Measurements from ENCODE around the gene PAH.

PAH gene

DNA sequence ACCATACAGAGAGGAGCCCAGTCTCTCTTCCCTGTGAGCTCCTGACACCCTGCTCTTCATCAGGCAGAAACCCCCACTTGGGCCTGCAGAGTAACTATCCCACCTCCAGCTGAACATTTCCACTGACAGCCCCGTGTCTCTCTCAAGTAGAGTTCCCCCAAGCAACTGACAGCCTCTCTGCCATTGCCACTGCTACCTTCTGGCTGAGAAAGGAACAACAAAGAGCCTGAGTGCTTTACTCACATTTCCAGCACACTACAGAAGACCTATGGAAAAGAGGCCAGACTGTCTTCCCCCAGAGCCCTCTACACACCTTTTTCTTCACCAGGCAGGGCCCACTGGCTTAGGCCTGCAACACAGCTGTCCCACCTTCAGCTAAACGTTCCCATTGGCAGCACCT lies 22.0 kb upstream of the PAH start:
- in situ Hi-C loops (cut with MboI; ENCODE audit: low pct_unique_long_range_greater_than_20kb, low sequenced_read_pairs, unreplicated experiment), result no loop called here
- TF ChIP-seq, protein P1, sequence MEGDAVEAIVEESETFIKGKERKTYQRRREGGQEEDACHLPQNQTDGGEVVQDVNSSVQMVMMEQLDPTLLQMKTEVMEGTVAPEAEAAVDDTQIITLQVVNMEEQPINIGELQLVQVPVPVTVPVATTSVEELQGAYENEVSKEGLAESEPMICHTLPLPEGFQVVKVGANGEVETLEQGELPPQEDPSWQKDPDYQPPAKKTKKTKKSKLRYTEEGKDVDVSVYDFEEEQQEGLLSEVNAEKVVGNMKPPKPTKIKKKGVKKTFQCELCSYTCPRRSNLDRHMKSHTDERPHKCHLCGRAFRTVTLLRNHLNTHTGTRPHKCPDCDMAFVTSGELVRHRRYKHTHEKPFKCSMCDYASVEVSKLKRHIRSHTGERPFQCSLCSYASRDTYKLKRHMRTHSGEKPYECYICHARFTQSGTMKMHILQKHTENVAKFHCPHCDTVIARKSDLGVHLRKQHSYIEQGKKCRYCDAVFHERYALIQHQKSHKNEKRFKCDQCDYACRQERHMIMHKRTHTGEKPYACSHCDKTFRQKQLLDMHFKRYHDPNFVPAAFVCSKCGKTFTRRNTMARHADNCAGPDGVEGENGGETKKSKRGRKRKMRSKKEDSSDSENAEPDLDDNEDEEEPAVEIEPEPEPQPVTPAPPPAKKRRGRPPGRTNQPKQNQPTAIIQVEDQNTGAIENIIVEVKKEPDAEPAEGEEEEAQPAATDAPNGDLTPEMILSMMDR (IDR thresholded peaks at IDR 0.05; ENCODE audit: extremely low read depth, insufficient read depth, missing control alignments), result no peak
- no peak for DNase-seq (ENCODE audit: low spot score)

- TF ChIP-seq, protein P1 (IDR thresholded peaks at IDR 0.05; ENCODE audit: extremely low read depth, insufficient read depth, missing control alignments), result no peak
- no peak for DNase-seq (ENCODE audit: low spot score)
- in situ Hi-C loops (cut with MboI; ENCODE audit: low pct_unique_long_range_greater_than_20kb, low sequenced_read_pairs, unreplicated experiment), result no loop called here
Measured at GRCh38 chr12:102933168-102933567, 16.1 kb upstream of the PAH start.

DNA sequence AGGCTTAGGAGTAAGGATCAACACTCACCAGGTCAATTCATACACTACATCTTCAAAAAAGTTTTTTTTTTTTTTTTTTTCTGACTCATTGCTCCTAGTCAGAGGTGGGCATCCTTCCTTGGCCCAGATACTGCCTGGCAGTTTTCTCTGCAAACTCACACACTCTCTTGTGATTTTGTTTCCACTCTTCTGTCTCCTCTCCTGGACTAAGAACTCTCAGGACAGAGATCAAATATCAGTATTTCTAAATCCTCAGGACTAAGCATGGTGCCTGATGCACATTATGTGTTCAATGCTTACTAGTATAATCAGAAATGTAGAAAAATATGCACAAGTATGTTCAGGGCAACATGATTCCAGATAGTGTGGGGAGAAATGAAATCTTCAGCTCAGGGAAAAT lies 10.2 kb upstream of the PAH start:
- in situ Hi-C loops (cut with MboI; ENCODE audit: low pct_unique_long_range_greater_than_20kb, low sequenced_read_pairs, unreplicated experiment), result no loop called here
- TF ChIP-seq, protein P1 (IDR thresholded peaks at IDR 0.05; ENCODE audit: extremely low read depth, insufficient read depth, missing control alignments), result no peak
- no peak for DNase-seq (ENCODE audit: low spot score)

GRCh38 chr12:102921240-102921639 lies 4.2 kb upstream of the PAH start:
- no peak for DNase-seq (ENCODE audit: low spot score)
- TF ChIP-seq, protein P1 (IDR thresholded peaks at IDR 0.05; ENCODE audit: extremely low read depth, insufficient read depth, missing control alignments), result no peak
- in situ Hi-C loops (cut with MboI; ENCODE audit: low pct_unique_long_range_greater_than_20kb, low sequenced_read_pairs, unreplicated experiment), result no loop called here

DNA sequence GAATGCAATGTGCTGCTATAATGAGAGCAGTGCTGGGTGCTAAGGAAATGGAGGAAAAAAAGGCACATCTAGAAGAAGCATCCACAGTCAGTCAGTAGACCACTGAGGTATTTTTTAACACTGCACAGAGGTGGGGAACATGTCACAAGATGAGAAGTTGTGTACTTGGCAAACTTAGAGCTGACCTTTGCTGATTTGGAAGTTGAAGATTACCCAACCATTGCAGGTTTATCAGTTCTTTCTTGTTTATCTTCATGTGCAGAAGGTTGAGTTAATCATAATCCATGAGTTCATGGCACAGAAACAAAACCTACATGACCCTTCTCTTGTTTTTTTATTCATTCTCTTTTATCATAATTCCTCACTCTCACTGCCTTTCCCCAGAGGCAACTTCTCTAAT lies 3.2 kb upstream of the PAH start:
- TF ChIP-seq, protein P1 (IDR thresholded peaks at IDR 0.05; ENCODE audit: extremely low read depth, insufficient read depth, missing control alignments), result no peak
- in situ Hi-C loops (cut with MboI; ENCODE audit: low pct_unique_long_range_greater_than_20kb, low sequenced_read_pairs, unreplicated experiment), result no loop called here
- no peak for DNase-seq (ENCODE audit: low spot score)

GRCh38 chr12:102918840-102919239 lies 1.8 kb upstream of the PAH start:
- no peak for DNase-seq (ENCODE audit: low spot score)
- TF ChIP-seq, protein P1 (IDR thresholded peaks at IDR 0.05; ENCODE audit: extremely low read depth, insufficient read depth, missing control alignments), result no peak
- in situ Hi-C loops (cut with MboI; ENCODE audit: low pct_unique_long_range_greater_than_20kb, low sequenced_read_pairs, unreplicated experiment), result no loop called here
